ENCODE data around the gene WASHC1. TPM values are rescaled to one million over a fixed set of nuclear protein-coding genes. Genes with fewer than 3 reads are reported as not detected.

The WASHC1 gene
- 3.5 and 3.6 TPM in 2 replicates for total RNA-seq

DNA sequence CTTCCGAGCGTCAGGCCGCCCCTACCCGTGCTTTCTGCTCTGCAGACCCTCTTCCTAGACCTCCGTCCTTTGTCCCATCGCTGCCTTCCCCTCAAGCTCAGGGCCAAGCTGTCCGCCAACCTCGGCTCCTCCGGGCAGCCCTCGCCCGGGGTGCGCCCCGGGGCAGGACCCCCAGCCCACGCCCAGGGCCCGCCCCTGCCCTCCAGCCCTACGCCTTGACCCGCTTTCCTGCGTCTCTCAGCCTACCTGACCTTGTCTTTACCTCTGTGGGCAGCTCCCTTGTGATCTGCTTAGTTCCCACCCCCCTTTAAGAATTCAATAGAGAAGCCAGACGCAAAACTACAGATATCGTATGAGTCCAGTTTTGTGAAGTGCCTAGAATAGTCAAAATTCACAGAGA lies at the start of gene WASHC1:
Gene WASHC1 (minus strand): TSS at position 101 of the 400 bp plus-strand sequence. CDS start 4,457 bp downstream, outside the sequence.

Other genes starting within 250 kb of the WASHC1 start
- gene FOXD4, start 89.0 kb upstream of the WASHC1 start, total RNA-seq: not detected in 2 replicates
- gene ZNG1A, start 149.6 kb upstream of the WASHC1 start, total RNA-seq: 33.5 and 43.6 TPM in 2 replicates
- 0.46 and 1.3 TPM in 2 replicates for gene DOCK8, start 185.4 kb upstream of the WASHC1 start, total RNA-seq

Measured in epithelial cell of umbilical artery (primary cell).